B cell (primary cell): ENCODE results near the gene THSD4.

Experiments
- CTCF ChIP-seq: fragments of 200-600 bp; IDR thresholded peaks from one replicate; pipeline ENCODE4 v1.8.0; 2022; ENCODE audit warnings: antibody characterized with exemption, mild to moderate bottlenecking
- EZH2 ChIP-seq: IDR thresholded peaks from 2 replicates; pipeline ENCODE4 v1.6.1; 2012; ENCODE audit warnings: borderline replicate concordance, low read depth, mild to moderate bottlenecking, moderate library complexity, low read length; ENCODE audit not compliant: insufficient read depth, poor library complexity, severe bottlenecking

- no peak for TF ChIP-seq CTCF
- no peak for TF ChIP-seq EZH2
Measured at GRCh38 chr15:71782422-71783165, 667.3 kb downstream of the THSD4 start.
